Fibroblast of lung (primary cell): Measurements from ENCODE around the gene CHSY1. TPM values are rescaled to one million over a fixed set of nuclear protein-coding genes. Genes with fewer than 3 reads are reported as not detected.
A peak's percentile ranks its signal among the peaks of the same experiment; 100 is the strongest.

Experiments
- DNase-seq, 2 donors: peaks; one replicate each; pipeline versions ENCODE4 v3.0.0 to v3.0.0-alpha.2; 2010; ENCODE audit warnings: low read depth in 2 of 2
- H2AFZ ChIP-seq: 2 replicates; pipeline ENCODE4 v1.5.1; 2012; ENCODE audit warnings: low read length, control low read depth, inconsistent platforms
- H3K27ac ChIP-seq: 2 replicates; pipeline ENCODE4 v1.5.1; 2011; ENCODE audit warnings: low read length, control low read depth; ENCODE audit not compliant: insufficient read depth
- H3K27me3 ChIP-seq: 2 replicates; pipeline ENCODE4 v1.5.1; 2011; ENCODE audit warnings: mild to moderate bottlenecking, low read length; ENCODE audit not compliant: control insufficient read depth, insufficient read depth
- H3K36me3 ChIP-seq: 2 replicates; pipeline ENCODE4 v1.5.1; 2011; ENCODE audit warnings: low read length; ENCODE audit not compliant: control insufficient read depth, insufficient read depth
- H3K4me1 ChIP-seq: 2 replicates; pipeline ENCODE4 v1.5.1; 2011; ENCODE audit warnings: low read length; ENCODE audit not compliant: control insufficient read depth, insufficient read depth; ENCODE audit errors: extremely low read depth
- H3K4me2 ChIP-seq: 2 replicates; pipeline ENCODE4 v1.5.1; 2011; ENCODE audit warnings: low read length, control low read depth; ENCODE audit not compliant: insufficient read depth; ENCODE audit errors: extremely low read depth
- H3K4me3 ChIP-seq, 4 experiments: fragments of 200-600 bp in 1 of 4; sonication (generic) in 1 of 4; replicated peaks in 1 of 4; 2 replicates each; pipeline ENCODE4 v1.5.1; 2011 to 2016; ENCODE audit warnings: low read length in 4 of 4, low read depth in 3 of 4, mild to moderate bottlenecking in 3 of 4, control low read depth in 2 of 4, inconsistent platforms in 1 of 4, mixed read lengths in 1 of 4; ENCODE audit not compliant: insufficient read depth in 1 of 4; ENCODE audit errors: control extremely low read depth in 1 of 4
- H3K79me2 ChIP-seq: 2 replicates; pipeline ENCODE4 v1.5.1; 2012; ENCODE audit warnings: mild to moderate bottlenecking, low read length, inconsistent platforms; ENCODE audit not compliant: control insufficient read depth, insufficient read depth
- H3K9ac ChIP-seq: 2 replicates; pipeline ENCODE4 v1.5.1; 2011; ENCODE audit warnings: mild to moderate bottlenecking, low read length, control low read depth; ENCODE audit not compliant: insufficient read depth
- H3K9me3 ChIP-seq: 2 replicates; pipeline ENCODE4 v1.5.1; 2012; ENCODE audit warnings: low read depth, low read length; ENCODE audit not compliant: control insufficient read depth, insufficient read depth
- H4K20me1 ChIP-seq: 2 replicates; pipeline ENCODE4 v1.5.1; 2011; ENCODE audit warnings: low read length; ENCODE audit not compliant: control insufficient read depth, insufficient read depth; ENCODE audit errors: extremely low read depth
- CTCF ChIP-seq, 2 donors: IDR thresholded peaks in 1 of 2; conservative IDR thresholded peaks in 1 of 2; 1 replicate in 1 of 2; 2 replicates in 1 of 2; pipeline ENCODE4 v1.5.1; 2011 to 2012; ENCODE audit warnings: low read length in 2 of 2, control low read depth in 1 of 2, inconsistent platforms in 1 of 2, low read depth in 1 of 2, mild to moderate bottlenecking in 1 of 2
- EZH2 ChIP-seq: IDR thresholded peaks from 2 replicates; pipeline ENCODE4 v1.5.1; 2012; ENCODE audit warnings: low read length, control low read depth, mild to moderate bottlenecking; ENCODE audit errors: missing control alignments
- polyA plus RNA-seq, 2 donors: library from polyadenylated mRNA; depleted of rRNA in 1 of 2; stranded (reverse) in 1 of 2; unstranded in 1 of 2; fragments of >200 nt; gene quantifications; 2 replicates each; pipeline ENCODE4 v1.2.1, GENCODE V29; 2011 to 2012; ENCODE audit warnings: missing spikeins in 1 of 2
- total RNA-seq: library from RNA; depleted of rRNA; stranded (reverse); fragments of >200 nt; gene quantifications from 2 replicates; pipeline ENCODE4 v1.2.1, GENCODE V29; 2014

CHSY1 gene
- total and polyA plus RNA-seq, 2 donors (not counting 1 experiment from before 2014, with no cell fraction given) = 28.6 to 57.0 TPM

DNA sequence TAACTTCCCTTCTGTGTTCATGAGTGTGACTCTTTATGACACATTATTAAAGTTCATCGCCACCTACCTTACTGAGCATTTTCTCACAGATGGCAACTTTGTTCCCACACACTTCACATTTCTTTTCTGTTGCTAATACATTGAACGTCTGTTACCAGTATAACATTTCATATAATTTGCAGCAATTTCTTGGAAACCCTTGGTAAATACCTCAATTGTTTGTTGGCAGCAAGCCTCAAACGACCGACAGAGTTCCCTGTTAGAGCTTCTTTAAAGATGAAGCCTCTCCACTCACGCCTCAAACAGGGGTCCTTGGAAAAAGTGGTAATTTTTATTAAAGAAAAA is 3.2 kb upstream of the CHSY1 start:
- no peaks in the 10 kb centered on the region for H4K20me1 ChIP-seq
- H3K4me3 ChIP-seq = no peak overlapping the region
- no peaks in the 10 kb centered on the region for H3K9me3 ChIP-seq
- H3K36me3 ChIP-seq = no peaks in the 10 kb centered on the region
- peaks cover 14% of the 10 kb centered on the region for H3K79me2 ChIP-seq
- TF ChIP-seq EZH2 = no peak
- TF ChIP-seq CTCF (conservative IDR thresholded peaks at IDR 0.05 in 1 of 2, IDR thresholded peaks at IDR 0.05 in 1 of 2; ENCODE audit: low read depth in 1 of 2, low read length in 2 of 2) = no peak
- peak in 1 of 2 donors; percentile 41 for DNase-seq
- no peak overlapping the region for H2AFZ ChIP-seq
- no peak overlapping the region for H3K4me2 ChIP-seq
- H3K9ac ChIP-seq = no peak overlapping the region
- no peaks in the 10 kb centered on the region for H3K27me3 ChIP-seq
- no peak overlapping the region for H3K27ac ChIP-seq
- peaks cover 6% of the 10 kb centered on the region for H3K4me1 ChIP-seq

GRCh38 chr15:101254157-101255050 is 2.6 kb upstream of the CHSY1 start:
- H3K4me2 ChIP-seq = no peak overlapping the region

More at GRCh38 chr15:101254157-101255050, 2.6 kb upstream of the CHSY1 start:
- DNase-seq = no peak
- Histone ChIP-seq H3K79me2 (peaks cover 20% of the 10 kb centered on the region), H4K20me1 (no peaks in the 10 kb centered on the region), H3K36me3 (no peaks in the 10 kb centered on the region), H3K9me3 (no peaks in the 10 kb centered on the region), H3K27me3 (no peaks in the 10 kb centered on the region), H3K4me3 (no peak overlapping the region), H3K4me1 (peaks cover 6% of the 10 kb centered on the region), H3K27ac (no peak overlapping the region), H3K9ac (no peak overlapping the region), H2AFZ (no peak overlapping the region)
- no peak for TF ChIP-seq EZH2
- no peak for TF ChIP-seq CTCF (conservative IDR thresholded peaks at IDR 0.05 in 1 of 2, IDR thresholded peaks at IDR 0.05 in 1 of 2; ENCODE audit: low read depth in 1 of 2, low read length in 2 of 2)
